Measurements from ENCODE around the gene FGFBP3.

DNA sequence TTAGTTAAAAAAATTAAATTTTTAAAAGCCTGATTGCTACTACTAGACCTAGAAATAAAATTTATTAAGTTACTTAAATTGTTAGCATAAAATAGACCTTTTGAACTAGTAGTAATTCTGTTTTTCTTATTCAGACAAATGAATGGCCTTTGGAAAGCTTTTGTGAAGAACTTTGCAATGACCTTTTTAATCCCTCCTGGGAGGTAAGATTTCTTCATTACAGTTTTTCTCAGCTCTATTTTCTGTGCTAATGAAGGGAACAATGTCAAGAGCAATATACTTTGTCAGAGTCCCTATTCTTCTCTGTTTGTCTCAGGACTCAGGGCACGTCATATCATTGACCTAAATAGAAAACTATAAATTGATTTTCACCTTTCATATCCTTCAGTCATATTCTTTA lies 47.8 kb upstream of the FGFBP3 start:
- TF ChIP-seq, protein P1, sequence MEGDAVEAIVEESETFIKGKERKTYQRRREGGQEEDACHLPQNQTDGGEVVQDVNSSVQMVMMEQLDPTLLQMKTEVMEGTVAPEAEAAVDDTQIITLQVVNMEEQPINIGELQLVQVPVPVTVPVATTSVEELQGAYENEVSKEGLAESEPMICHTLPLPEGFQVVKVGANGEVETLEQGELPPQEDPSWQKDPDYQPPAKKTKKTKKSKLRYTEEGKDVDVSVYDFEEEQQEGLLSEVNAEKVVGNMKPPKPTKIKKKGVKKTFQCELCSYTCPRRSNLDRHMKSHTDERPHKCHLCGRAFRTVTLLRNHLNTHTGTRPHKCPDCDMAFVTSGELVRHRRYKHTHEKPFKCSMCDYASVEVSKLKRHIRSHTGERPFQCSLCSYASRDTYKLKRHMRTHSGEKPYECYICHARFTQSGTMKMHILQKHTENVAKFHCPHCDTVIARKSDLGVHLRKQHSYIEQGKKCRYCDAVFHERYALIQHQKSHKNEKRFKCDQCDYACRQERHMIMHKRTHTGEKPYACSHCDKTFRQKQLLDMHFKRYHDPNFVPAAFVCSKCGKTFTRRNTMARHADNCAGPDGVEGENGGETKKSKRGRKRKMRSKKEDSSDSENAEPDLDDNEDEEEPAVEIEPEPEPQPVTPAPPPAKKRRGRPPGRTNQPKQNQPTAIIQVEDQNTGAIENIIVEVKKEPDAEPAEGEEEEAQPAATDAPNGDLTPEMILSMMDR (IDR thresholded peaks at IDR 0.05; ENCODE audit: insufficient read depth, low read length, poor library complexity, severe bottlenecking), result no peak
- no peak for TF ChIP-seq EZH2phosphoT487 (conservative IDR thresholded peaks at IDR 0.05; ENCODE audit: low read length)

Data from SU-DHL-6 (cell line).